Measurements from ENCODE around the gene LANCL2.
"Not testable (repeated sequence)": the region's sequence is repeated elsewhere in the genome, so short reads cannot be mapped to it uniquely, and the experiment has no call there.

Gene LANCL2

DNA sequence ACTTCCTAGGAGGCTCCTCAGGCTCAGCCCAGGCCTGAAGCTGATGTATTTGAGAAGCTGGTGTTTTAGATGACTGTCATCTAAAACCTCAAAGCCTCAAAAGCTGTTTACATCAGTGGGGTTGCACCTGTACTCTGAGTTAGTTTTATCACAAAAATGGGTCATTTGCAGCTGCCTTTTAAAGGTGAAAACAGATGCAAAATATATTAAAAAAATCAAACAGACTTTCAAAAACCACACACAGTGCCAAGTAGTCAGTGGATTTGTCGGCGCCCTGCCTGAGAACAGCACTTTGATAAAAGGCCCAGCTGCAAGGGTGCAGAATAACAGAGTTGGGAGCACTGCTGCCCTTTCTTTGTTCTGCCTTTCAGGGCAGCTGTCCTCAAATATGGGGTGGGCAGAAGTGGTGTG is 104.1 kb downstream of the LANCL2 start:
- Histone ChIP-seq H3K27me3 (ENCODE audit: low read depth, low read length) (no peaks in the 10 kb centered on the region), H3K27ac (ENCODE audit: low read length) (no peak overlapping the region), H3K4me1 (ENCODE audit: low read length) (no peaks in the 10 kb centered on the region), H4K20me1 (ENCODE audit: insufficient read depth, low read length) (peaks cover 35% of the 10 kb centered on the region), H3K4me3 (ENCODE audit: low read length) (no peak overlapping the region), H3K4me2 (ENCODE audit: low read length) (no peak overlapping the region), H3K79me2 (ENCODE audit: low read length) (peaks cover 66% of the 10 kb centered on the region), H2AFZ (ENCODE audit: low read depth, low read length) (no peak overlapping the region), H3K36me3 (replicated peaks; ENCODE audit: low read depth, low read length) (peaks cover 70% of the 10 kb centered on the region), H3K9me3 (ENCODE audit: insufficient read depth, low read length) (no peaks in the 10 kb centered on the region), H3K9ac (ENCODE audit: low read length) (no peak overlapping the region)
- TF ChIP-seq, protein P1, sequence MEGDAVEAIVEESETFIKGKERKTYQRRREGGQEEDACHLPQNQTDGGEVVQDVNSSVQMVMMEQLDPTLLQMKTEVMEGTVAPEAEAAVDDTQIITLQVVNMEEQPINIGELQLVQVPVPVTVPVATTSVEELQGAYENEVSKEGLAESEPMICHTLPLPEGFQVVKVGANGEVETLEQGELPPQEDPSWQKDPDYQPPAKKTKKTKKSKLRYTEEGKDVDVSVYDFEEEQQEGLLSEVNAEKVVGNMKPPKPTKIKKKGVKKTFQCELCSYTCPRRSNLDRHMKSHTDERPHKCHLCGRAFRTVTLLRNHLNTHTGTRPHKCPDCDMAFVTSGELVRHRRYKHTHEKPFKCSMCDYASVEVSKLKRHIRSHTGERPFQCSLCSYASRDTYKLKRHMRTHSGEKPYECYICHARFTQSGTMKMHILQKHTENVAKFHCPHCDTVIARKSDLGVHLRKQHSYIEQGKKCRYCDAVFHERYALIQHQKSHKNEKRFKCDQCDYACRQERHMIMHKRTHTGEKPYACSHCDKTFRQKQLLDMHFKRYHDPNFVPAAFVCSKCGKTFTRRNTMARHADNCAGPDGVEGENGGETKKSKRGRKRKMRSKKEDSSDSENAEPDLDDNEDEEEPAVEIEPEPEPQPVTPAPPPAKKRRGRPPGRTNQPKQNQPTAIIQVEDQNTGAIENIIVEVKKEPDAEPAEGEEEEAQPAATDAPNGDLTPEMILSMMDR (IDR thresholded peaks at IDR 0.05; ENCODE audit: low read depth, low read length) = no peak
- TF ChIP-seq EZH2phosphoT487 (IDR thresholded peaks at IDR 0.05; ENCODE audit: low read depth) = no peak

DNA sequence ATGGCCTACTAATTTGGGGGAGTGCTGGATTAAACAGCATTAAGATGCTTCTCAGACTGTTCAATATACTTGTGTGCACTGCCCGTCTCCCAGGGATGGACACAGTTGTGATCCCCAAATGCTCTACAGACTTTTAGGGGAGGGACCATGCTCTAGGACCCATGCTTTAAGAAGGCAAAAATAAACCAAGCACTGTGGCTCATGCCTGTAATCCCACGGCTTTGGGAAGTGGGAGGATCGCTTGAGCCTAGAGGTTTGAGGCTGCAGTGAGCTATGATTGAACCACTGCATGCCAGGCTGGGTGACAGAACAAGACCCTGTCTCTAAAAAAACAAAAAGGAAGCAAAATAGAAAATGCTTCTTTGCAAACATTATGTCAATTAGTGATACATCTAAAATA is 104.6 kb downstream of the LANCL2 start:
- peaks cover 70% of the 10 kb centered on the region for H3K36me3 ChIP-seq (replicated peaks; ENCODE audit: low read depth, low read length)
- H3K9me3 ChIP-seq (ENCODE audit: insufficient read depth, low read length) = no peaks in the 10 kb centered on the region
- H2AFZ ChIP-seq (ENCODE audit: low read depth, low read length) = no peak overlapping the region
- H3K9ac ChIP-seq (ENCODE audit: low read length) = no peak overlapping the region
- no peak overlapping the region for H3K27ac ChIP-seq (ENCODE audit: low read length)
- no peak overlapping the region for H3K4me2 ChIP-seq (ENCODE audit: low read length)
- no peaks in the 10 kb centered on the region for H3K4me1 ChIP-seq (ENCODE audit: low read length)
- peaks cover 39% of the 10 kb centered on the region for H4K20me1 ChIP-seq (ENCODE audit: insufficient read depth, low read length)
- TF ChIP-seq, protein P1 (IDR thresholded peaks at IDR 0.05; ENCODE audit: low read depth, low read length) = no peak
- TF ChIP-seq EZH2phosphoT487 (IDR thresholded peaks at IDR 0.05; ENCODE audit: low read depth) = no peak
- no peak overlapping the region for H3K4me3 ChIP-seq (ENCODE audit: low read length)
- peaks cover 66% of the 10 kb centered on the region for H3K79me2 ChIP-seq (ENCODE audit: low read length)
- no peaks in the 10 kb centered on the region for H3K27me3 ChIP-seq (ENCODE audit: low read depth, low read length)

- Histone ChIP-seq H4K20me1 (ENCODE audit: insufficient read depth, low read length) (peaks cover 44% of the 10 kb centered on the region), H3K27me3 (ENCODE audit: low read depth, low read length) (no peaks in the 10 kb centered on the region), H3K27ac (ENCODE audit: low read length) (no peak overlapping the region), H3K79me2 (ENCODE audit: low read length) (peaks cover 67% of the 10 kb centered on the region), H3K9me3 (ENCODE audit: insufficient read depth, low read length) (no peaks in the 10 kb centered on the region), H3K4me2 (ENCODE audit: low read length) (no peak overlapping the region), H3K9ac (ENCODE audit: low read length) (no peak overlapping the region), H3K4me1 (ENCODE audit: low read length) (no peaks in the 10 kb centered on the region), H3K4me3 (ENCODE audit: low read length) (no peak overlapping the region), H3K36me3 (replicated peaks; ENCODE audit: low read depth, low read length) (peaks cover 70% of the 10 kb centered on the region), H2AFZ (ENCODE audit: low read depth, low read length) (no peak overlapping the region)
- TF ChIP-seq, protein P1 (IDR thresholded peaks at IDR 0.05; ENCODE audit: low read depth, low read length) = no peak
- TF ChIP-seq EZH2phosphoT487 (IDR thresholded peaks at IDR 0.05; ENCODE audit: low read depth) = no peak
Measured at GRCh38 chr7:55470261-55470660, 105.1 kb downstream of the LANCL2 start.

DNA sequence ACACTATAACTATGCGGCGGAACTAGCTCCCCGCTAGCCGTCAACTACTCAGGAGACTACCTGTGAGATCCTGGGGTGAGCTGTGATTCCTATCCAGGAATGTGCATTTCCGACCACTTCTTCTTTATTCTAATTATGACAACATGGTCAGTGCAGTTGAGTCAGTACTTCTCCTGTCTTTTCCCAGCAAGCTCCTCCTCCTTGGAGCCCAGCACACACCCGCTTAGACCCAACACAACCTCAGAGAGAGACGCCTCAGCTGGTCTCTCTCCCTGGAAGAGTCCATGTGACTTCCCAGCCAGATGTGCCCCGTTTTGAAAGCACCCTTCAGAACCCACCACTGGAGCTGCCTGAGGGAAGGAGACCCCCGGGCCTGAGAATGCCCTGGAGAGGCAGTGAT is 106.5 kb downstream of the LANCL2 start:
- H3K27me3 ChIP-seq (ENCODE audit: low read depth, low read length); H3K4me3 ChIP-seq (ENCODE audit: low read length); H3K4me1 ChIP-seq (ENCODE audit: low read length); H3K27ac ChIP-seq (ENCODE audit: low read length); H3K9ac ChIP-seq (ENCODE audit: low read length); H3K4me2 ChIP-seq (ENCODE audit: low read length); H2AFZ ChIP-seq (ENCODE audit: low read depth, low read length); H3K9me3 ChIP-seq (ENCODE audit: insufficient read depth, low read length): not testable (repeated sequence)
- Histone ChIP-seq H3K36me3 (replicated peaks; ENCODE audit: low read depth, low read length) (peaks cover 63% of the 10 kb centered on the region), H3K79me2 (ENCODE audit: low read length) (peaks cover 70% of the 10 kb centered on the region), H4K20me1 (ENCODE audit: insufficient read depth, low read length) (peaks cover 55% of the 10 kb centered on the region)

- not testable (repeated sequence) for H3K4me2 ChIP-seq (ENCODE audit: low read length); H3K27ac ChIP-seq (ENCODE audit: low read length); H2AFZ ChIP-seq (ENCODE audit: low read depth, low read length); H3K27me3 ChIP-seq (ENCODE audit: low read depth, low read length); H3K9ac ChIP-seq (ENCODE audit: low read length); H3K9me3 ChIP-seq (ENCODE audit: insufficient read depth, low read length); H3K4me1 ChIP-seq (ENCODE audit: low read length); H3K4me3 ChIP-seq (ENCODE audit: low read length)
- peaks cover 72% of the 10 kb centered on the region for H3K79me2 ChIP-seq (ENCODE audit: low read length)
- peaks cover 63% of the 10 kb centered on the region for H4K20me1 ChIP-seq (ENCODE audit: insufficient read depth, low read length)
- peaks cover 62% of the 10 kb centered on the region for H3K36me3 ChIP-seq (replicated peaks; ENCODE audit: low read depth, low read length)
Measured at GRCh38 chr7:55472406-55472805, 107.3 kb downstream of the LANCL2 start.

All from OCI-LY3 (cell line).